Kidney (tissue), 14 donors: ENCODE results near the gene DDX39A. TPM values are rescaled to one million over a fixed set of nuclear protein-coding genes. Genes with fewer than 3 reads are reported as not detected.
A peak's percentile ranks its signal among the peaks of the same experiment; 100 is the strongest.

ENCODE experiments used
- DNase-seq, 5 donors: peaks; one replicate each; pipeline ENCODE4 v3.0.0-alpha.2; 2013 to 2020
- FAIRE-seq: peaks from 2 replicates; lab custom pipeline; 2012; peaks lifted over from hg19 to GRCh38; lab: Jason Lieb, UNC
- H3K27ac ChIP-seq, 2 donors: one replicate each; pipeline ENCODE4 v1.7.0; 2013; ENCODE audit warnings: low read depth in 2 of 2, low read length in 2 of 2, inconsistent platforms in 1 of 2
- H3K27me3 ChIP-seq: one replicate; pipeline ENCODE4 v1.7.1; 2013; ENCODE audit warnings: low read length, inconsistent platforms; ENCODE audit not compliant: control insufficient read depth, insufficient read depth
- H3K36me3 ChIP-seq, 3 donors: one replicate each; pipeline versions ENCODE4 v1.7.0 to v1.7.1; 2013; ENCODE audit warnings: low read length in 3 of 3, control low read depth in 1 of 3, inconsistent platforms in 1 of 3; ENCODE audit not compliant: insufficient read depth in 3 of 3, control insufficient read depth in 2 of 3
- H3K4me1 ChIP-seq, 3 donors: one replicate each; pipeline versions ENCODE4 v1.7.0 to v1.7.1; 2013; ENCODE audit warnings: low read length in 3 of 3, inconsistent platforms in 1 of 3, low read depth in 1 of 3; ENCODE audit not compliant: control insufficient read depth in 2 of 3, insufficient read depth in 2 of 3
- H3K4me3 ChIP-seq, 3 donors: one replicate each; pipeline versions ENCODE4 v1.7.0 to v1.8.1; 2013; ENCODE audit warnings: low read length in 3 of 3, control low read depth in 1 of 3, inconsistent platforms in 1 of 3
- H3K9ac ChIP-seq, 3 donors: one replicate each; pipeline versions ENCODE4 v1.7.0 to v1.7.1; 2013; ENCODE audit warnings: low read length in 3 of 3, control low read depth in 1 of 3, inconsistent platforms in 1 of 3
- H3K9me3 ChIP-seq, 3 donors: one replicate each; pipeline versions ENCODE4 v1.7.0 to v1.7.1; 2013; ENCODE audit warnings: low read length in 3 of 3, control low read depth in 1 of 3, inconsistent platforms in 1 of 3; ENCODE audit not compliant: control insufficient read depth in 2 of 3, insufficient read depth in 1 of 3
- intact Hi-C: fragments of 100-400 bp; cut with DNase I; formaldehyde crosslinking; loops from one replicate; pipeline ENCODE4 v1.11.1; 2022
- polyA plus RNA-seq: library from polyadenylated mRNA; stranded (reverse); fragments of 350-450 nt; fragmentation: Illumina TruSeq; extraction: RNeasy Lipid Tissue Mini Kit (QIAGEN cat#74804); gene quantifications from one replicate; pipeline ENCODE4 v1.2.3, GENCODE V29; 2014; ENCODE audit warnings: low read depth, low replicate concordance; ENCODE audit not compliant: insufficient read depth
- total RNA-seq: library from RNA; stranded (reverse); fragmentation: NEBNext Ultra II Directional; extraction: Animal tissue kit (Norgen Biotek cat#: 25700); gene quantifications from one replicate; pipeline ENCODE4 v1.2.1, GENCODE V29; 2021
- TF ChIP-seq, protein P1 (sequence below): IDR thresholded peaks from 3 replicates; pipeline ENCODE4 v1.5.1; 2012; ENCODE audit warnings: mild to moderate bottlenecking, moderate library complexity, borderline replicate concordance; ENCODE audit not compliant: insufficient read depth; ENCODE audit errors: extremely low read depth
- donor health status: control.
- donor health status: control.
- donor health status: control.
- donor health status: control.
- donor health status: control.
- donor health status: DM: yes; HTN: yes; CAD: no.
- donor health status: Normal renal cell carcinoma (clear cell type).

DDX39A gene
- total and polyA plus RNA-seq, 2 donors from 2014 or later, result 35.6 to 53.8 TPM

DNA sequence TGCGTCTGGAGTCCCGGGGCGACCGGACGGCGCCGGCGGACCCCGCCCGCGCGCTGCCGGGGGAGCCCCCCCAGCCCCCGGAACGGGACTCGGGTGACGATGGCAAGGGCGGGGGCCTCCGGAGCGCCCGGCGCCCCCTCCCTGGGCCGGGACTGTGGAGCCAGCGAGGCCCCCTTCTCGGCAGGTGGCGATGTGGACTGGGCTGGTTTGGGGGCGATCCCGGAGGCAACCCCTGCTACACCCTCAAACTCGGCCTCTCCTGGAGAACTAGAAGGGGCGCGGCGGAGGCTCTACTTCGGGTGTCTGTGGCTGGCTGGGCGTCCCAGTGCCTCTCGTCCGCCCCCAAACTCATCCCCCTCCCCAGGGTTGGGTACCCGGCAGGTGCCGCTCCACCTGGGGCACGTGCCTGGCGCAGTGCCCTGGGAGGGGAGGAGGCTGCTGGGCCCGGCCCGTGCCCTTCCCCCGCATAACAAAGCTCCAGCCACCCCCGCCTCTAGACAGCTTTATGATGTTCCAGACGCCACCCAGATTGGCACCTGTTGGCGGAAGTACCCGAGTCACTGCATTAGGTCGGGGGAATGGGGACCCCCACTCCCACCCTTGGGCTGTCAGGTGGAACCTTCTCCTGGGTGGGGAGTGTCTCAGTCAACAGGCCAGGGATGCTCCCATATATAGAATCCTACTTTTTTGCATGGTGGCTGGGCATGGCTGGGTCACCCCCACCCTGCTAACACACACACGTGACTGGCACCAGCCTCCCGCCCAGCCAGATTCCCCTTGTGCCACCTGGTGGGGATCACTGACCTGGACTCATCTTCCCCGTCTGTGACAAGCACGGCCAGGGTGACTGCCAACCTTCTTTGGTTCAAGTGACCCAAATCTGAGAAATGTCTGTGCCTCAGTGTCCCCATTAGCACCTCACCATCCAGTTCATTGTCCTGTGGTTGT is 14.7 kb upstream of the DDX39A start:
- Histone ChIP-seq H3K36me3 (peaks cover 0 to 2% (median 0%) of the 10 kb centered on the region in 3 donors), H3K9me3 (no peaks in the 10 kb centered on the region), H3K27ac (peak overlapping the region; percentile 78 to 81), H3K27me3 (no peaks in the 10 kb centered on the region), H3K4me1 (peaks cover 0 to 22% (median 9%) of the 10 kb centered on the region in 3 donors), H3K4me3 (peak overlapping the region; percentile 21 to 68 (median 60)), H3K9ac (peak overlapping the region in 2 of 3 donors; percentile 77 to 80)
- intact Hi-C loops, result no loop called here
- no peak for FAIRE-seq
- TF ChIP-seq, protein P1, sequence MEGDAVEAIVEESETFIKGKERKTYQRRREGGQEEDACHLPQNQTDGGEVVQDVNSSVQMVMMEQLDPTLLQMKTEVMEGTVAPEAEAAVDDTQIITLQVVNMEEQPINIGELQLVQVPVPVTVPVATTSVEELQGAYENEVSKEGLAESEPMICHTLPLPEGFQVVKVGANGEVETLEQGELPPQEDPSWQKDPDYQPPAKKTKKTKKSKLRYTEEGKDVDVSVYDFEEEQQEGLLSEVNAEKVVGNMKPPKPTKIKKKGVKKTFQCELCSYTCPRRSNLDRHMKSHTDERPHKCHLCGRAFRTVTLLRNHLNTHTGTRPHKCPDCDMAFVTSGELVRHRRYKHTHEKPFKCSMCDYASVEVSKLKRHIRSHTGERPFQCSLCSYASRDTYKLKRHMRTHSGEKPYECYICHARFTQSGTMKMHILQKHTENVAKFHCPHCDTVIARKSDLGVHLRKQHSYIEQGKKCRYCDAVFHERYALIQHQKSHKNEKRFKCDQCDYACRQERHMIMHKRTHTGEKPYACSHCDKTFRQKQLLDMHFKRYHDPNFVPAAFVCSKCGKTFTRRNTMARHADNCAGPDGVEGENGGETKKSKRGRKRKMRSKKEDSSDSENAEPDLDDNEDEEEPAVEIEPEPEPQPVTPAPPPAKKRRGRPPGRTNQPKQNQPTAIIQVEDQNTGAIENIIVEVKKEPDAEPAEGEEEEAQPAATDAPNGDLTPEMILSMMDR, result no peak
- DNase-seq, result peak; percentile 55 to 85 (median 76)

DNA sequence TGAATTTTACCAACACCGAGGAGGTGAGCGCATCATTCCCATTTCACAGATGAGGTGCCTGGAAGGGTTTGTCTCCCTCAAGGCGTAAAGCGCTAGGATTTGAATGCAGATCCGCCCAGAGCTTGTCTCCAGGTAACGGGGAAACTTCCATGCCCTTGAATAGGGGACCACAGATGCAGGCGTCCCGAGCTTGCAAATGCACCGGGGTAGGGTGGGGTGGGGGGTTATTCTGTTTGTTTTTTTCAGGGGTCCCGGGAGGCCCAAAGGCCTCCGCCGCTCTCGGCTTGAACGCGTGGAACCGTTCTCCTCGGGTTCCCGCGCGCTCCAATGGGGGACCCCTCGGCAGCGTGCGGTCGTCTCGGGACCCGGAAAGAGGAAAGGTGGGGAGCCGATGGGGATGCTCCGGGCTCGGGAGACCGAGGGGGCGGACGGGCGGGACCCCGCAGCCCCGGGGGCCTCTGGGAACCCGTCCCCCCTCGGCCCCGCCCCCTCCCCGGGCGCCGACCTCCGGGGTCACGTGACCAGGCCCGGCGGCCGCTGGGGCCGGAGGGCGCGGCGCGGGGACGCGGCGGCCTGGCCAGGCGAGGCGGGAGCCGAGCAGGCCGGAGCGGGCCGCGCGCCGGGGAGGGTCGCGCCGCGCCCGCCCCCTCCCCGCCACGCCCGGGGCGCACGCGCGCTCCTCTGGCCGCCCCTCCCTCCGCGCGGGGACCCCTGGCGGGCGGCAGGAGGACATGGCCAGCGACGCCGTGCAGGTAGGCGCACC is 13.8 kb upstream of the DDX39A start, which contains the start of gene PKN1:
Gene PKN1, plus strand, starts transcription at position 516 of the 763 bp plus-strand sequence. Its CDS starts 216 bp downstream, at position 732.
- no peak for FAIRE-seq
- H3K27me3 ChIP-seq, result no peaks in the 10 kb centered on the region
- H3K4me1 ChIP-seq, result peaks cover 0 to 22% (median 9%) of the 10 kb centered on the region in 3 donors
- H3K9me3 ChIP-seq, result no peaks in the 10 kb centered on the region
- TF ChIP-seq, protein P1, result no peak
- DNase-seq, result peak; percentile 65 to 86 (median 82)
- H3K27ac ChIP-seq, result peak within 1 kb of the TSS; percentile 78 to 81
- H3K36me3 ChIP-seq, result peaks cover 0 to 2% (median 0%) of the 10 kb centered on the region in 3 donors
- intact Hi-C loops, result no loop called here
- H3K4me3 ChIP-seq, result peak within 1 kb of the TSS; percentile 54 to 68 (median 60)
- peak within 1 kb of the TSS; percentile 18 to 80 (median 77) for H3K9ac ChIP-seq

DNA sequence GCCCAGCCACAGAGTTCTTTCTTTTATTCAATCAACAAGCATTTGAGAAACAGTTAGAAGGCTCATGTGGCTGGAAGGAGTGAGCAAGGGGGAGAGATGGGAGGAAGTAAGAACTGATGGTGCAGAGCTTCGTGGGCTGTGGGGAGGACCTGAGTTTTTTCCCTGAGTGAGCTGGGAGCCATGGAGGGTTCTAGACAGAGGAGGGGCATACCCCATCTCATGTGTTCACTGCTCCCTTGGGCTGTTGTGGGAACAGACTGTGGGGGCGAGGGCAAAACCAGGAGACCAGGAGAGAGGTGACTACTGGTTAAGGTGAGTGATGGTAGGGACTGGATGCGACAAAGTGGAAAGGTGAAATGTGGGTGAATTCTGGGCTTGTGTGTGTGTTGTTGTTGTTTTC is 11.6 kb upstream of the DDX39A start:
- H3K9ac ChIP-seq, result no peak overlapping the region
- intact Hi-C loops, result no loop called here
- TF ChIP-seq, protein P1, result no peak
- H3K36me3 ChIP-seq, result no peaks in the 10 kb centered on the region
- H3K27ac ChIP-seq, result no peak overlapping the region
- H3K4me3 ChIP-seq, result no peak overlapping the region
- no peak for FAIRE-seq
- H3K27me3 ChIP-seq, result no peaks in the 10 kb centered on the region
- H3K4me1 ChIP-seq, result peaks cover 0 to 22% (median 9%) of the 10 kb centered on the region in 3 donors
- H3K9me3 ChIP-seq, result no peaks in the 10 kb centered on the region
- no peak for DNase-seq
